ENCODE measurements around the gene TRAF5.

The TRAF5 gene

GRCh38 chr1:211375146-211375818 lies 48.6 kb downstream of the TRAF5 start:
- ChIA-PET CTCF (no interaction called here), POLR2A (no interaction called here)
- no peak for DNase-seq (ENCODE audit: extremely low spot score)
- TF ChIP-seq NFRKB (IDR thresholded peaks at IDR 0.05) = no peak
- TF ChIP-seq CTBP1 (IDR thresholded peaks at IDR 0.05; ENCODE audit: borderline replicate concordance) = no peak
- no peak for TF ChIP-seq FOXA1 (IDR thresholded peaks at IDR 0.05)
- no peak for TF ChIP-seq BHLHE40 (IDR thresholded peaks at IDR 0.05; ENCODE audit: borderline replicate concordance)
- no peak for TF ChIP-seq LEF1 (IDR thresholded peaks at IDR 0.05; ENCODE audit: borderline replicate concordance)
- no peak for TF ChIP-seq TARDBP (IDR thresholded peaks at IDR 0.05)
- TF ChIP-seq FOXM1 (IDR thresholded peaks at IDR 0.05; ENCODE audit: borderline replicate concordance) = no peak
- TF ChIP-seq ZNF384 (IDR thresholded peaks at IDR 0.05) = no peak
- TF ChIP-seq SP1 (IDR thresholded peaks at IDR 0.05) = no peak
- no peak for TF ChIP-seq ARNT (IDR thresholded peaks at IDR 0.05)
- no peak for TF ChIP-seq ELF4 (IDR thresholded peaks at IDR 0.05)
- TF ChIP-seq FOXK2 (IDR thresholded peaks at IDR 0.05) = no peak
- TF ChIP-seq PKNOX1 (IDR thresholded peaks at IDR 0.05) = no peak
- no peak for TF ChIP-seq HDGF (IDR thresholded peaks at IDR 0.05; ENCODE audit: borderline replicate concordance)
- TF ChIP-seq SUZ12 (IDR thresholded peaks at IDR 0.05) = no peak

GRCh38 chr1:211375949-211376348 lies 49.3 kb downstream of the TRAF5 start:
- DNase-seq (ENCODE audit: extremely low spot score) = no peak
- ChIA-PET POLR2A (no interaction called here), CTCF (no interaction called here)
- no peak for TF ChIP-seq HDGF (IDR thresholded peaks at IDR 0.05; ENCODE audit: borderline replicate concordance)
- TF ChIP-seq CTBP1 (IDR thresholded peaks at IDR 0.05; ENCODE audit: borderline replicate concordance) = no peak
- TF ChIP-seq FOXM1 (IDR thresholded peaks at IDR 0.05; ENCODE audit: borderline replicate concordance) = no peak
- TF ChIP-seq ARNT (IDR thresholded peaks at IDR 0.05) = no peak
- no peak for TF ChIP-seq L3MBTL2 (conservative IDR thresholded peaks at IDR 0.05)
- TF ChIP-seq ELF4 (IDR thresholded peaks at IDR 0.05) = no peak

GRCh38 chr1:211376807-211377470 lies 50.3 kb downstream of the TRAF5 start:
- CTCF ChIA-PET = no interaction called here
- DNase-seq (ENCODE audit: extremely low spot score) = no peak
- POLR2A ChIA-PET = no interaction called here
- TF ChIP-seq L3MBTL2 (conservative IDR thresholded peaks at IDR 0.05) (no peak), BHLHE40 (IDR thresholded peaks at IDR 0.05; ENCODE audit: borderline replicate concordance) (no peak), NFRKB (IDR thresholded peaks at IDR 0.05) (no peak), SUZ12 (IDR thresholded peaks at IDR 0.05) (no peak)

GRCh38 chr1:211377539-211378450 lies 51.2 kb downstream of the TRAF5 start:
- CTCF ChIA-PET = no interaction called here
- no peak for TF ChIP-seq L3MBTL2 (conservative IDR thresholded peaks at IDR 0.05)
- TF ChIP-seq CTBP1 (IDR thresholded peaks at IDR 0.05; ENCODE audit: borderline replicate concordance) = no peak
- no peak for TF ChIP-seq FOXM1 (IDR thresholded peaks at IDR 0.05; ENCODE audit: borderline replicate concordance)
- no peak for TF ChIP-seq SP1 (IDR thresholded peaks at IDR 0.05)
- no peak for TF ChIP-seq ELF4 (IDR thresholded peaks at IDR 0.05)
- no peak for TF ChIP-seq ARNT (IDR thresholded peaks at IDR 0.05)
- TF ChIP-seq FOXK2 (IDR thresholded peaks at IDR 0.05) = no peak
- TF ChIP-seq LEF1 (IDR thresholded peaks at IDR 0.05; ENCODE audit: borderline replicate concordance) = no peak
- TF ChIP-seq NFRKB (IDR thresholded peaks at IDR 0.05) = no peak
- no peak for TF ChIP-seq ZNF384 (IDR thresholded peaks at IDR 0.05)
- no peak for TF ChIP-seq BHLHE40 (IDR thresholded peaks at IDR 0.05; ENCODE audit: borderline replicate concordance)
- TF ChIP-seq TARDBP (IDR thresholded peaks at IDR 0.05) = no peak
- no peak for TF ChIP-seq SUZ12 (IDR thresholded peaks at IDR 0.05)
- TF ChIP-seq HDGF (IDR thresholded peaks at IDR 0.05; ENCODE audit: borderline replicate concordance) = no peak
- TF ChIP-seq PKNOX1 (IDR thresholded peaks at IDR 0.05) = no peak
- no peak for TF ChIP-seq FOXA1 (IDR thresholded peaks at IDR 0.05)
- no peak for DNase-seq (ENCODE audit: extremely low spot score)
- POLR2A ChIA-PET = no interaction called here

GRCh38 chr1:211378844-211379243 lies 52.2 kb downstream of the TRAF5 start:
- CTCF ChIA-PET = no interaction called here
- POLR2A ChIA-PET = no interaction called here
- no peak for TF ChIP-seq CTBP1 (IDR thresholded peaks at IDR 0.05; ENCODE audit: borderline replicate concordance)
- TF ChIP-seq SP1 (IDR thresholded peaks at IDR 0.05) = no peak
- no peak for TF ChIP-seq HDGF (IDR thresholded peaks at IDR 0.05; ENCODE audit: borderline replicate concordance)
- no peak for TF ChIP-seq FOXA1 (IDR thresholded peaks at IDR 0.05)
- no peak for TF ChIP-seq BHLHE40 (IDR thresholded peaks at IDR 0.05; ENCODE audit: borderline replicate concordance)
- TF ChIP-seq NFRKB (IDR thresholded peaks at IDR 0.05) = no peak
- TF ChIP-seq FOXM1 (IDR thresholded peaks at IDR 0.05; ENCODE audit: borderline replicate concordance) = no peak
- no peak for DNase-seq (ENCODE audit: extremely low spot score)

- POLR2A ChIA-PET = no interaction called here
- CTCF ChIA-PET = no interaction called here
- TF ChIP-seq CTBP1 (IDR thresholded peaks at IDR 0.05; ENCODE audit: borderline replicate concordance) (no peak), FOXK2 (IDR thresholded peaks at IDR 0.05) (no peak), BHLHE40 (IDR thresholded peaks at IDR 0.05; ENCODE audit: borderline replicate concordance) (no peak), HDGF (IDR thresholded peaks at IDR 0.05; ENCODE audit: borderline replicate concordance) (no peak), SUZ12 (IDR thresholded peaks at IDR 0.05) (no peak), ARNT (IDR thresholded peaks at IDR 0.05) (no peak), NFRKB (IDR thresholded peaks at IDR 0.05) (no peak), FOXA1 (IDR thresholded peaks at IDR 0.05) (no peak), L3MBTL2 (conservative IDR thresholded peaks at IDR 0.05) (no peak), PKNOX1 (IDR thresholded peaks at IDR 0.05) (no peak), FOXM1 (IDR thresholded peaks at IDR 0.05; ENCODE audit: borderline replicate concordance) (no peak), ELF4 (IDR thresholded peaks at IDR 0.05) (no peak), ZNF384 (IDR thresholded peaks at IDR 0.05) (no peak), SP1 (IDR thresholded peaks at IDR 0.05) (no peak)
- no peak for DNase-seq (ENCODE audit: extremely low spot score)
These were observed 52.8 kb downstream of the TRAF5 start for GRCh38 chr1:211379446-211379845.

Measured in HEK293T (cell line).